HEK293T (cell line): Measurements from ENCODE around the gene BORCS8.

ENCODE experiments used
- CTCF ChIA-PET: fragments of 350-600 bp; formaldehyde crosslinking; extraction: SDS; loops from one replicate; lab custom pipeline; 2021; ENCODE audit warnings: antibody characterized with exemption, inconsistent platforms; lab: Yijun Ruan, JAX
- POLR2A ChIA-PET: fragments of 350-600 bp; formaldehyde crosslinking; extraction: SDS; loops from one replicate; lab custom pipeline; 2020; ENCODE audit warnings: antibody characterized with exemption, inconsistent platforms; lab: Yijun Ruan, JAX
- DNase-seq: peaks from one replicate; pipeline ENCODE4 v3.0.0; 2012; ENCODE audit warnings: mixed read lengths; ENCODE audit errors: extremely low spot score
- ARNT ChIP-seq: fragments of 450-650 bp; IDR thresholded peaks from 2 replicates; pipeline ENCODE4 v1.6.1; 2017; ENCODE audit warnings: mild to moderate bottlenecking
- BHLHE40 ChIP-seq: fragments of 450-650 bp; IDR thresholded peaks from 2 replicates; pipeline ENCODE4 v1.6.1; 2016; ENCODE audit warnings: mild to moderate bottlenecking, moderate library complexity, borderline replicate concordance
- CTBP1 ChIP-seq: fragments of 450-650 bp; IDR thresholded peaks from 2 replicates; pipeline ENCODE4 v1.6.1; 2016; ENCODE audit warnings: borderline replicate concordance
- ELF4 ChIP-seq: fragments of 450-650 bp; IDR thresholded peaks from 2 replicates; pipeline ENCODE4 v1.6.1; 2017; ENCODE audit warnings: antibody characterized with exemption
- FOXA1 ChIP-seq: fragments of 450-650 bp; IDR thresholded peaks from 2 replicates; pipeline ENCODE4 v1.6.1; 2016; ENCODE audit warnings: mild to moderate bottlenecking
- FOXK2 ChIP-seq: fragments of 450-650 bp; IDR thresholded peaks from 2 replicates; pipeline ENCODE4 v1.6.1; 2016; ENCODE audit warnings: mild to moderate bottlenecking
- FOXM1 ChIP-seq: fragments of 450-650 bp; IDR thresholded peaks from 2 replicates; pipeline ENCODE4 v1.6.1; 2017; ENCODE audit warnings: mild to moderate bottlenecking, borderline replicate concordance
- HDGF ChIP-seq: fragments of 450-650 bp; IDR thresholded peaks from 2 replicates; pipeline ENCODE4 v1.6.1; 2017; ENCODE audit warnings: antibody characterized with exemption, borderline replicate concordance
- L3MBTL2 ChIP-seq: fragments of 450-650 bp; conservative IDR thresholded peaks from 2 replicates; pipeline ENCODE4 v1.6.1; 2016; ENCODE audit warnings: mild to moderate bottlenecking
- LEF1 ChIP-seq: fragments of 450-650 bp; IDR thresholded peaks from 2 replicates; pipeline ENCODE4 v1.6.1; 2017; ENCODE audit warnings: mild to moderate bottlenecking, borderline replicate concordance
- NFRKB ChIP-seq: fragments of 450-650 bp; IDR thresholded peaks from 2 replicates; pipeline ENCODE4 v1.6.1; 2016; ENCODE audit warnings: mild to moderate bottlenecking, moderate library complexity
- SP1 ChIP-seq: fragments of 450-650 bp; IDR thresholded peaks from 2 replicates; pipeline ENCODE4 v1.6.1; 2017
- SUZ12 ChIP-seq: fragments of 450-650 bp; IDR thresholded peaks from 2 replicates; pipeline ENCODE4 v1.6.1; 2016; ENCODE audit warnings: mild to moderate bottlenecking
- TARDBP ChIP-seq: fragments of 450-650 bp; IDR thresholded peaks from 2 replicates; pipeline ENCODE4 v1.6.1; 2016
- ZNF384 ChIP-seq: fragments of 450-650 bp; IDR thresholded peaks from 2 replicates; pipeline ENCODE4 v1.6.1; 2016
- TF ChIP-seq, protein P1 (sequence below): fragments of 450-650 bp; IDR thresholded peaks from 2 replicates; pipeline ENCODE4 v1.6.1; 2016

The BORCS8 gene

GRCh38 chr19:19215792-19216191, 23.8 kb upstream of the BORCS8 start:
- ChIA-PET CTCF (no interaction called here), POLR2A (no interaction called here)
- TF ChIP-seq LEF1 (no peak), FOXA1 (no peak)
- DNase-seq = no peak

GRCh38 chr19:19214892-19215291, 22.9 kb upstream of the BORCS8 start:
- peak; percentile 74 for DNase-seq
- POLR2A ChIA-PET = no interaction called here
- CTCF ChIA-PET = no interaction called here
- TF ChIP-seq FOXM1 (no peak), FOXA1 (no peak), FOXK2 (no peak), CTBP1 (no peak)

- no peak for TF ChIP-seq ZNF384
- TF ChIP-seq, protein P1, sequence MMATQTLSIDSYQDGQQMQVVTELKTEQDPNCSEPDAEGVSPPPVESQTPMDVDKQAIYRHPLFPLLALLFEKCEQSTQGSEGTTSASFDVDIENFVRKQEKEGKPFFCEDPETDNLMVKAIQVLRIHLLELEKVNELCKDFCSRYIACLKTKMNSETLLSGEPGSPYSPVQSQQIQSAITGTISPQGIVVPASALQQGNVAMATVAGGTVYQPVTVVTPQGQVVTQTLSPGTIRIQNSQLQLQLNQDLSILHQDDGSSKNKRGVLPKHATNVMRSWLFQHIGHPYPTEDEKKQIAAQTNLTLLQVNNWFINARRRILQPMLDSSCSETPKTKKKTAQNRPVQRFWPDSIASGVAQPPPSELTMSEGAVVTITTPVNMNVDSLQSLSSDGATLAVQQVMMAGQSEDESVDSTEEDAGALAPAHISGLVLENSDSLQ = no peak
- no peak for TF ChIP-seq TARDBP
- TF ChIP-seq SUZ12 = no peak
- ChIA-PET CTCF (no interaction called here), POLR2A (no interaction called here)
- DNase-seq = no peak
These were observed 22.2 kb upstream of the BORCS8 start for GRCh38 chr19:19214159-19214490.

- DNase-seq = no peak
- ChIA-PET CTCF (no interaction called here), POLR2A (no interaction called here)
- TF ChIP-seq SP1 (no peak), BHLHE40 (no peak), HDGF (no peak), L3MBTL2 (no peak), FOXM1 (no peak), NFRKB (no peak), FOXA1 (no peak)
These were observed 21.6 kb upstream of the BORCS8 start for GRCh38 chr19:19213426-19214158.

GRCh38 chr19:19212916-19213315, 21.0 kb upstream of the BORCS8 start:
- POLR2A ChIA-PET = interaction anchor here (1.0 kb wide), 1 partner anchor 9 kb away, joined by 5 read pairs; the partner anchor contains the start of gene NR2C2AP
- no peak for TF ChIP-seq ZNF384
- no peak for TF ChIP-seq L3MBTL2
- no peak for TF ChIP-seq ELF4
- no peak for TF ChIP-seq NFRKB
- TF ChIP-seq FOXK2 = no peak
- no peak for TF ChIP-seq ARNT
- TF ChIP-seq, protein P1 = no peak
- TF ChIP-seq BHLHE40 = no peak
- no peak for TF ChIP-seq TARDBP
- no peak for TF ChIP-seq FOXM1
- TF ChIP-seq CTBP1 = no peak
- no peak for TF ChIP-seq SP1
- TF ChIP-seq LEF1 = no peak
- no peak for TF ChIP-seq HDGF
- TF ChIP-seq SUZ12 = no peak
- TF ChIP-seq FOXA1 = no peak
- no peak for DNase-seq
- CTCF ChIA-PET = no interaction called here

GRCh38 chr19:19211499-19212420, 19.8 kb upstream of the BORCS8 start, which contains the start of gene NCAN:
NCAN (plus strand) TSS chr19:19211958; CDS start chr19:19216954, 4,996 bp downstream.
- peak; percentile 70 for DNase-seq
- CTCF ChIA-PET = no interaction called here
- TF ChIP-seq ELF4 (no peak), NFRKB (no peak), ARNT (no peak), SP1 (no peak), FOXK2 (no peak), BHLHE40 (no peak), ZNF384 (no peak), SUZ12 (no peak), FOXA1 (no peak), L3MBTL2 (no peak), HDGF (no peak), FOXM1 (no peak)
- POLR2A ChIA-PET = interaction anchor here (0.6 to 1.0 kb wide), 2 partner anchors 8 to 138 kb away, joined by 3 to 5 read pairs; partner anchors contain the start of gene NR2C2AP

DNA sequence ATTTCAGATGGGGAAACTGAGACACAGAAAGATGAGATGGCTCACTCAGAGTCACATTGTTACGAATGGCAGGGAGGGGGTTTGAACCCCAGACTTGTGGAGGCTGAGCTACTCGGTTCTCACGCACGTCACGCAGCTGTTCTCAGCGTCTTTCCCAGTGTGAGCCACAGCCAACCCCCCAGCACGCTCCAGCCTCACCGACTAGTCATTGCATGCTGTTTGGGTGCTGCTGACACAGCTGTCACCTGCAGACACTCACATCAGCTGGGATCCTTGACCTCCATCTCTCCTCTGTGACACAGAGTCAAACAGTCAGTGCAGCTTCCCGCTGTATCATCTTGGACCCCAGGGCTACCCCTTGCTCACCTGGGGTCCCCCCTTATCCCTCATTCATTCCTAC, 17.4 kb upstream of the BORCS8 start:
- TF ChIP-seq BHLHE40 (no peak), ELF4 (no peak), FOXK2 (no peak), HDGF (no peak), LEF1 (no peak), ZNF384 (no peak), L3MBTL2 (no peak), FOXA1 (no peak), FOXM1 (no peak), SP1 (no peak), SUZ12 (no peak), TARDBP (no peak), NFRKB (no peak), ARNT (no peak), CTBP1 (no peak)
- TF ChIP-seq, protein P1 = no peak
- ChIA-PET POLR2A (no interaction called here), CTCF (no interaction called here)
- DNase-seq = no peak
